Ectodermal cell (in vitro differentiated cells): Measurements from ENCODE around the gene HDDC2.

Source experiments
- H3K27ac ChIP-seq: 2 replicates; pipeline ENCODE4 v1.7.0; 2013; ENCODE audit warnings: mild to moderate bottlenecking, low read depth, low read length; ENCODE audit not compliant: insufficient read depth, poor library complexity, severe bottlenecking
- H3K27me3 ChIP-seq: 2 replicates; pipeline ENCODE4 v1.7.0; 2013; ENCODE audit warnings: mild to moderate bottlenecking, low read length; ENCODE audit not compliant: insufficient read depth, control insufficient read depth, poor library complexity, severe bottlenecking
- H3K36me3 ChIP-seq: one replicate; pipeline ENCODE4 v1.7.0; 2013; ENCODE audit warnings: low read length; ENCODE audit not compliant: control insufficient read depth, insufficient read depth
- H3K4me1 ChIP-seq: one replicate; pipeline ENCODE4 v1.7.0; 2013; ENCODE audit warnings: low read length; ENCODE audit not compliant: control insufficient read depth, insufficient read depth
- H3K4me3 ChIP-seq: 2 replicates; pipeline ENCODE4 v1.7.0; 2013; ENCODE audit warnings: low read depth, low read length, control low read depth; ENCODE audit not compliant: insufficient read depth
- H3K9me3 ChIP-seq: 2 replicates; pipeline ENCODE4 v1.7.0; 2013; ENCODE audit warnings: mild to moderate bottlenecking, low read length, moderate library complexity; ENCODE audit not compliant: control insufficient read depth
- WGBS, 2 experiments: methylation state at CpG; one replicate each; pipeline ENCODE4 v1.1.7; 2013; ENCODE audit warnings: missing lambda C conversion rate in 2 of 2; 5-methylcytosine and 5-hydroxymethylcytosine counted together

Gene HDDC2

GRCh38 chr6:125332664-125333063 is 30.9 kb upstream of the HDDC2 start:
- H3K4me1 ChIP-seq = no peaks in the 10 kb centered on the region
- no peaks in the 10 kb centered on the region for H3K27me3 ChIP-seq
- H3K9me3 ChIP-seq = no peaks in the 10 kb centered on the region
- H3K36me3 ChIP-seq = no peaks in the 10 kb centered on the region
- 78% methylated on average over 1 of the region's 1 CpG; no CpG with 5 or more reads in 1 of the 2 experiments for WGBS, 2 experiments
- no peak overlapping the region for H3K4me3 ChIP-seq
- H3K27ac ChIP-seq = no peak overlapping the region

- WGBS, 2 experiments = 30% methylated on average over 1 of the region's 2 CpGs; no CpG with 5 or more reads in 1 of the 2 experiments
- no peaks in the 10 kb centered on the region for H3K4me1 ChIP-seq
- H3K9me3 ChIP-seq = no peaks in the 10 kb centered on the region
- no peak overlapping the region for H3K4me3 ChIP-seq
- H3K27me3 ChIP-seq = no peaks in the 10 kb centered on the region
- H3K36me3 ChIP-seq = no peaks in the 10 kb centered on the region
- H3K27ac ChIP-seq = no peak overlapping the region
Observed at GRCh38 chr6:125325586-125325985, 23.8 kb upstream of the HDDC2 start.

GRCh38 chr6:125323376-125323775 is 21.6 kb upstream of the HDDC2 start:
- WGBS, 2 experiments = 95 to 100% methylated on average over 2 of the region's 2 CpGs
- no peaks in the 10 kb centered on the region for H3K4me1 ChIP-seq

GRCh38 chr6:125316621-125317020 is 14.9 kb upstream of the HDDC2 start:
- 64 to 67% methylated on average over 9 of the region's 9 CpGs for WGBS, 2 experiments

More at GRCh38 chr6:125323376-125323775, 21.6 kb upstream of the HDDC2 start:
- Histone ChIP-seq H3K9me3 (no peaks in the 10 kb centered on the region), H3K27me3 (no peaks in the 10 kb centered on the region), H3K36me3 (no peaks in the 10 kb centered on the region), H3K27ac (no peak overlapping the region), H3K4me3 (no peak overlapping the region)

GRCh38 chr6:125315548-125315947 is 13.8 kb upstream of the HDDC2 start:
- Histone ChIP-seq H3K9me3 (no peaks in the 10 kb centered on the region), H3K27me3 (no peaks in the 10 kb centered on the region), H3K4me1 (peaks cover 3% of the 10 kb centered on the region), H3K27ac (no peak overlapping the region), H3K36me3 (no peaks in the 10 kb centered on the region), H3K4me3 (no peak overlapping the region)
- 79% methylated on average over 5 of the region's 5 CpGs for WGBS, 2 experiments

More at GRCh38 chr6:125316621-125317020, 14.9 kb upstream of the HDDC2 start:
- Histone ChIP-seq H3K9me3 (no peaks in the 10 kb centered on the region), H3K4me1 (peaks cover 3% of the 10 kb centered on the region), H3K4me3 (no peak overlapping the region), H3K27ac (no peak overlapping the region), H3K36me3 (no peaks in the 10 kb centered on the region), H3K27me3 (no peaks in the 10 kb centered on the region)

- 19 to 25% methylated on average over 9 to 10 of the region's 10 CpGs for WGBS, 2 experiments
- H3K4me1 ChIP-seq = peaks cover 3% of the 10 kb centered on the region
Observed at GRCh38 chr6:125314009-125314581, 12.3 kb upstream of the HDDC2 start.

GRCh38 chr6:125312950-125313349 is 11.2 kb upstream of the HDDC2 start:
- WGBS, 2 experiments = 78 to 91% methylated on average over 4 of the region's 4 CpGs
- no peaks in the 10 kb centered on the region for H3K9me3 ChIP-seq

More at GRCh38 chr6:125314009-125314581, 12.3 kb upstream of the HDDC2 start:
- Histone ChIP-seq H3K27me3 (no peaks in the 10 kb centered on the region), H3K27ac (no peak overlapping the region), H3K9me3 (no peaks in the 10 kb centered on the region), H3K4me3 (no peak overlapping the region), H3K36me3 (no peaks in the 10 kb centered on the region)

GRCh38 chr6:125312478-125312877 is 10.7 kb upstream of the HDDC2 start:
- peaks cover 3% of the 10 kb centered on the region for H3K4me1 ChIP-seq
- 86 to 92% methylated on average over 2 of the region's 2 CpGs for WGBS, 2 experiments

More at GRCh38 chr6:125312950-125313349, 11.2 kb upstream of the HDDC2 start:
- H3K36me3 ChIP-seq = no peaks in the 10 kb centered on the region
- no peak overlapping the region for H3K4me3 ChIP-seq
- no peak overlapping the region for H3K27ac ChIP-seq
- H3K27me3 ChIP-seq = no peaks in the 10 kb centered on the region
- peaks cover 3% of the 10 kb centered on the region for H3K4me1 ChIP-seq

GRCh38 chr6:125310994-125311649 is 9.4 kb upstream of the HDDC2 start:
- no peaks in the 10 kb centered on the region for H3K9me3 ChIP-seq
- WGBS, 2 experiments = 58% methylated on average over 7 of the region's 7 CpGs
- no peaks in the 10 kb centered on the region for H3K27me3 ChIP-seq
- H3K36me3 ChIP-seq = no peaks in the 10 kb centered on the region
- H3K27ac ChIP-seq = no peak overlapping the region
- peaks cover 3% of the 10 kb centered on the region for H3K4me1 ChIP-seq
- H3K4me3 ChIP-seq = no peak overlapping the region

More at GRCh38 chr6:125312478-125312877, 10.7 kb upstream of the HDDC2 start:
- Histone ChIP-seq H3K27ac (no peak overlapping the region), H3K27me3 (no peaks in the 10 kb centered on the region), H3K36me3 (no peaks in the 10 kb centered on the region), H3K9me3 (no peaks in the 10 kb centered on the region), H3K4me3 (no peak overlapping the region)

- no peak overlapping the region for H3K4me3 ChIP-seq
- H3K9me3 ChIP-seq = no peaks in the 10 kb centered on the region
- H3K4me1 ChIP-seq = no peaks in the 10 kb centered on the region
- H3K36me3 ChIP-seq = no peaks in the 10 kb centered on the region
- no peak overlapping the region for H3K27ac ChIP-seq
- H3K27me3 ChIP-seq = no peaks in the 10 kb centered on the region
- 87 to 90% methylated on average over 5 to 6 of the region's 6 CpGs for WGBS, 2 experiments
Observed at GRCh38 chr6:125307964-125308615, 6.3 kb upstream of the HDDC2 start.
